IPS DF 6.9 (cell line): ENCODE data around the gene FRS3.

ENCODE experiments used
- DNase-seq: peaks from one replicate; pipeline ENCODE4 v3.0.0-alpha.2; 2013; ENCODE audit warnings: low read depth, low spot score
- H3K27ac ChIP-seq: one replicate; pipeline ENCODE4 v1.5.1; 2013; ENCODE audit warnings: low read length, control low read depth
- H3K27me3 ChIP-seq: 2 replicates; pipeline ENCODE4 v1.6.1; 2013; ENCODE audit warnings: mild to moderate bottlenecking, low read length; ENCODE audit not compliant: control insufficient read depth, insufficient read depth
- H3K36me3 ChIP-seq: 2 replicates; pipeline ENCODE4 v1.6.1; 2013; ENCODE audit warnings: low read length; ENCODE audit not compliant: control insufficient read depth, insufficient read depth
- H3K4me1 ChIP-seq: 2 replicates; pipeline ENCODE4 v1.6.1; 2013; ENCODE audit warnings: low read length; ENCODE audit not compliant: control insufficient read depth, insufficient read depth
- H3K4me3 ChIP-seq: 2 replicates; pipeline ENCODE4 v1.5.1; 2013; ENCODE audit warnings: mild to moderate bottlenecking, low read length
- H3K9me3 ChIP-seq: 2 replicates; pipeline ENCODE4 v1.6.1; 2013; ENCODE audit warnings: low read length, inconsistent platforms; ENCODE audit not compliant: control insufficient read depth, insufficient read depth
- WGBS: extraction: QIAGEN DNeasy Blood & Tissue Kit; methylation state at CpG from one replicate; pipeline ENCODE4 v1.1.7; 2013; ENCODE audit warnings: mixed read lengths, missing lambda C conversion rate; ENCODE audit not compliant: insufficient read length, insufficient coverage; 5-methylcytosine and 5-hydroxymethylcytosine counted together

Gene FRS3

GRCh38 chr6:41733707-41734665 is 45.7 kb downstream of the FRS3 start:
- WGBS: no CpG with 5 or more reads among the region's 73 CpGs
- Histone ChIP-seq H3K27ac (no peak overlapping the region), H3K9me3 (no peaks in the 10 kb centered on the region), H3K36me3 (no peaks in the 10 kb centered on the region), H3K4me3 (peak overlapping the region; percentile 69; the same call in 1 of the 2 replicates), H3K27me3 (no peaks in the 10 kb centered on the region), H3K4me1 (peaks cover 10% of the 10 kb centered on the region; the same call in 1 of the 2 replicates)
- DNase-seq: peak; percentile 57

DNA sequence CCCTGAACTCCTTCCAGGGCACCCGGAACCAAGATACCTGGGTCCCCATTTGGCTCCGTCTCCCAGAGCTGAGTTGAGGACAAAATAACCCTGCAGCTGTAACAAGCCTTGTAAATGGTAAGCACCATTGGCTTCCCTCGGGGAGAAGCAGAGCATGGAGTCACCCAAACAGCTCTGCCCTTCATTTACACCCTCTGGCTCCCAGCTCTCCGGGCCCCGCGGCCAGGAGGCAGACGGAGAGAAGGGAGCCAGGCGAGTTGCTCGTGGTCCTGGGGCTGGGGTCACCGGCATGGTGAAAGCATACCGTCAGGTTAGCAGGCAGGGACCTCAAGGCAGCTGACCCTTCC is 46.4 kb downstream of the FRS3 start:
- H3K4me1 ChIP-seq: peaks cover 12% of the 10 kb centered on the region; the same call in 1 of the 2 replicates
- H3K9me3 ChIP-seq: no peaks in the 10 kb centered on the region
- H3K27ac ChIP-seq: no peak overlapping the region
- DNase-seq: no peak
- no peaks in the 10 kb centered on the region for H3K36me3 ChIP-seq
- WGBS: no CpG with 5 or more reads among the region's 11 CpGs
- H3K27me3 ChIP-seq: no peaks in the 10 kb centered on the region
- peak overlapping the region; percentile 69; the same call in 1 of the 2 replicates for H3K4me3 ChIP-seq

- WGBS: 100% methylated on average over 1 of the region's 8 CpGs
- H3K27ac ChIP-seq: no peak overlapping the region
- no peak overlapping the region for H3K4me3 ChIP-seq
- H3K9me3 ChIP-seq: no peaks in the 10 kb centered on the region
- DNase-seq: no peak
- no peaks in the 10 kb centered on the region for H3K27me3 ChIP-seq
- H3K4me1 ChIP-seq: peaks cover 13% of the 10 kb centered on the region
- H3K36me3 ChIP-seq: no peaks in the 10 kb centered on the region
Observed at GRCh38 chr6:41732591-41733359, 46.9 kb downstream of the FRS3 start.

DNA sequence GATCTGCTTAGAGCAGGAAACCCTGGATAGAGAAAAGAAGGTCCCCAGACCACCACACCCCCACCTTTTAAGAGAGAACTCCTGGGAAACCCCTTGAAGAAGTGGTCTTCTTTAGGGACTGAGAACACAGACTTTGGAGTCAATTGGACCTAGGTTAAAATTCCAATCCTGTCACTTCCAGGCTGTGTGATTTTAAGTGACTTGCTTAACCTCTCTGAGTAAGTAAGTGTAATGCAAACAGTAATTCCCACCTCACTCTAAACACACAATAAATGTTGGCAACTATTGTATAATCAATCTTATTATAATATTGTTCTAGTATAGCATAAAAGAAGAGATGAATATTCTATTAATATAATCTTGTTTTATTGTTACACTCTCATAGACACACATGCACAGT is 47.6 kb downstream of the FRS3 start:
- DNase-seq: no peak
- Histone ChIP-seq H3K27me3 (no peaks in the 10 kb centered on the region), H3K4me3 (no peak overlapping the region), H3K9me3 (no peaks in the 10 kb centered on the region), H3K27ac (no peak overlapping the region), H3K4me1 (peaks cover 13% of the 10 kb centered on the region), H3K36me3 (no peaks in the 10 kb centered on the region)

GRCh38 chr6:41731561-41732086 is 48.1 kb downstream of the FRS3 start:
- Histone ChIP-seq H3K36me3 (no peaks in the 10 kb centered on the region), H3K27ac (no peak overlapping the region), H3K4me1 (peaks cover 13% of the 10 kb centered on the region), H3K9me3 (no peaks in the 10 kb centered on the region), H3K27me3 (no peaks in the 10 kb centered on the region), H3K4me3 (no peak overlapping the region)
- DNase-seq: no peak
- no CpG with 5 or more reads among the region's 7 CpGs for WGBS

DNA sequence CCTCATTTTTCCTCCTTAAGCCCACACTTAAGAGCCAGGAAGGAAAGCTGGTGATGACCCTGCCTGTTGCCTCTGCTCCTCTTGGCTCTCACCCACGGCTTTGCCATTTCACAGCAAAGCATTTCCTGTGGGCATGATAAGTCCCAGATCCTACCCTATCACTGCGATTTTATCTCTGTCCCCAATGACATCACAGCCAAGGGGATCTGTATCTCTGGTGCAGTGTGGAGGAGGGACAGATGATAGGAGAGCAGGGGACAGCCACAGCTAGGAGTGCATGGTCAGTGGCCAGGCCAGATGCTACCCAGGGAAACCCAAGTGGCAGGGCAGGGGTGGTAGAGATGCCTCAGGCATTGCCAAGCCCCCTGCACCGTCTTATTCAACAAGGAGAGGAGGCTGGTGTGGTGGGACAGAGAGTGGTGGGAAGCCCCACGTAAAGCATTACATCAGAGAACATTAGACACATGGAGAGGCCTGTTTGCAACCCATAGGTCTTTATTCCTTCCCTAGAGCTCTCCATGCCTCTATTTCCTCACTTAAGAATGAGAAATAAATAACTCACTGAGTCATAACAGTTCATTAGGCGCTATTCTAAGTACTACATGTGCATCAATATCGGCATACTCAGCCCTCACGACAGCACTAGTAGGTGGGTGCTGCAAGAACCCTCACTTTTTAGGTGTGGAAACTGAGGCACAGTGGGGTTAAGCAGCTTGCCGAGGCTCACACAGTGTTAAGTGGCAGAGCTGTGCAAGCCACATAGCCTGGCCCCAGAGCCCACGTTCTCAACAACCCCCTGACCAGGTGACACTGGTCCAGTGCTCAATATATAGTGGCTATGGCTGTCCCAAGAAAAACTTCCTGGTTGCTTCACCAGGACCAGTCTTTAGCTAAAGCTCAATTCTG is 48.9 kb downstream of the FRS3 start:
- no CpG with 5 or more reads among the region's 9 CpGs for WGBS
- H3K27me3 ChIP-seq: no peaks in the 10 kb centered on the region
- H3K4me1 ChIP-seq: peaks cover 11% of the 10 kb centered on the region
- no peaks in the 10 kb centered on the region for H3K9me3 ChIP-seq
- no peak overlapping the region for H3K4me3 ChIP-seq
- H3K36me3 ChIP-seq: no peaks in the 10 kb centered on the region
- no peak for DNase-seq
- no peak overlapping the region for H3K27ac ChIP-seq

- Histone ChIP-seq H3K4me3 (no peak overlapping the region), H3K27ac (no peak overlapping the region), H3K36me3 (no peaks in the 10 kb centered on the region), H3K4me1 (peaks cover 11% of the 10 kb centered on the region), H3K27me3 (no peaks in the 10 kb centered on the region), H3K9me3 (no peaks in the 10 kb centered on the region)
- WGBS: no CpG with 5 or more reads among the region's 7 CpGs
- no peak for DNase-seq
Observed at GRCh38 chr6:41729624-41730023, 50.1 kb downstream of the FRS3 start.

DNA sequence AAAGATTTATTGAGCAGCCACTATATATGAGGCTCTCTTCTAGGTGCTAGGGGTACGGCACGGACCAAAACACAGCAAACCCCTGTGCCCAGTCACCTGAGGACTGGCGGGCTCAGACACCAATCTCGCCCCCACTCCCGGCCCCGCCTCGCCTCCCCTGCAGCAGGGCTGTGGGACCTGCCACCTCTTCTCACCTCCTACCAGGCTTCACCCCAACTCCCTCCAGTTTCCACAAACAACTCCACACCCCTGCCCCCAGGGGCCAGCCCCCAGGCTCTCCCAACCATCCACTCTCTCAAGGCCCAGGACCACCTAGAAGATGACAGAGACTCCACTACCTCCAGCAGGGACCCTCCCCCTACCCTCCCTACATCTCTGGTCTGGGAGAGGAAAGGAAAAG is 50.7 kb downstream of the FRS3 start:
- no peak for DNase-seq
- WGBS: no CpG with 5 or more reads among the region's 7 CpGs
- no peak overlapping the region for H3K27ac ChIP-seq
- H3K9me3 ChIP-seq: no peaks in the 10 kb centered on the region
- H3K27me3 ChIP-seq: no peaks in the 10 kb centered on the region
- H3K36me3 ChIP-seq: no peaks in the 10 kb centered on the region
- H3K4me3 ChIP-seq: no peak overlapping the region
- peaks cover 11% of the 10 kb centered on the region for H3K4me1 ChIP-seq

DNA sequence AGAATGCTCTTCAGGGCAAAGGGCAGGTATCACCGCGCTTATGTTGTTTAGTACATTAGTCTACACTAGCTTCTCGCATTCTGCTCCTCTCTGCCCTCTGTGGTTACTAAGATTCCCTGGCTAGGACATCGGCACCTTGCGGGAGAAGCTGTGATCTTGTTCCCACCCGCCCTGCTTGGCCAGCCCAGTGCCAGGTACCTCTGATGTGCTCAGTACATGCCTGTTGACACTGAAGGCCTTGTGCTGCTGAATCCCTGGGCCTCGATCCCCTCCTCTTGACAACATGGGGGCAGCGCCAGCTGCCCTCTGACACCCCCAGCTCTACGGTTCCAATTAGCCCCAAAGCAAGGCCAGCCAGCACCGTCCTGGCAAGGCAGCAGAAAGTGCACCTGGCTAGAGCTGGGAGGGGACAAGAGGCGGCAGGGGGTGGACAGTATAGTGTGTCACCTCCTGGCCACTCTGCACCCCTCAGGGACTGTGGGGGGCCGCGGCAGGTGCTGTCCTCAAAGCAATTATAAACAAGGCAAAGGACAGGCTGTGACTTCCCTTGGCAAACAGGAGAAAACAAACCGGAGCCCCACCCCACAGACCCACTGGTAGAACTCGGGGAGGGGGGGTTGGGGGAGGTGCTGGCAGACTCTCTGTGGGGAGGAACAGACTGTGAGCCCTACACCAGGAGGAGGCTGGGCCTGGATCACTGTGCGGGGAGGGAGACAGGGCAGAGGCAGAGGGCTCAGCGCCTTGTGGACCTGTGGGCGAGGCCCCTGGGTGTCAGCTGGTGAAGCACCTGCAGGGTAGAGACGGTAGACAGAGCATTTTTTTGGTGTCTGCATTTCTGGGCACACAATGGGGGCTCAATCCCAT is 51.4 kb downstream of the FRS3 start:
- Histone ChIP-seq H3K4me3 (no peak overlapping the region), H3K9me3 (no peaks in the 10 kb centered on the region), H3K4me1 (peaks cover 13% of the 10 kb centered on the region), H3K36me3 (no peaks in the 10 kb centered on the region), H3K27ac (no peak overlapping the region), H3K27me3 (no peaks in the 10 kb centered on the region)
- no peak for DNase-seq
- no CpG with 5 or more reads among the region's 19 CpGs for WGBS
